Urinary bladder (tissue), 4 donors: ENCODE results near the gene MYOF. TPM values are rescaled to one million over a fixed set of nuclear protein-coding genes. Genes with fewer than 3 reads are reported as not detected.

Source experiments
- DNase-seq: peaks from one replicate; pipeline ENCODE4 v3.0.0-alpha.2; 2015; ENCODE audit errors: extremely low spot score
- H3K27ac ChIP-seq: one replicate; pipeline ENCODE4 v1.5.1; 2013; ENCODE audit warnings: low read depth, mild to moderate bottlenecking, moderate library complexity
- H3K36me3 ChIP-seq: one replicate; pipeline ENCODE4 v1.6.1; 2013; ENCODE audit warnings: mild to moderate bottlenecking, moderate library complexity; ENCODE audit not compliant: insufficient read depth
- H3K4me1 ChIP-seq: one replicate; pipeline ENCODE4 v1.6.1; 2013; ENCODE audit warnings: mild to moderate bottlenecking, moderate library complexity; ENCODE audit not compliant: insufficient read depth
- H3K4me3 ChIP-seq: one replicate; pipeline ENCODE4 v1.5.1; 2013; ENCODE audit warnings: low read depth, low read length
- WGBS: extraction: QIAGEN DNeasy Blood & Tissue Kit; methylation state at CpG from one replicate; pipeline ENCODE4 v1.1.7; 2013; 5-methylcytosine and 5-hydroxymethylcytosine counted together
- polyA plus RNA-seq: library from polyadenylated mRNA; stranded (reverse); fragments of 200-250 nt; gene quantifications from one replicate; pipeline ENCODE4 v1.2.3, GENCODE V29; 2013
- total RNA-seq: library from RNA; depleted of rRNA; stranded (reverse); fragments of >200 nt; gene quantifications from one replicate; pipeline ENCODE4 v1.2.3, GENCODE V29; 2014
- donor health status: healthy with polysubstance abuse.
- donor health status: healthy.

MYOF gene
- total and polyA plus RNA-seq, 2 donors: 61.3 to 99.1 TPM

DNA sequence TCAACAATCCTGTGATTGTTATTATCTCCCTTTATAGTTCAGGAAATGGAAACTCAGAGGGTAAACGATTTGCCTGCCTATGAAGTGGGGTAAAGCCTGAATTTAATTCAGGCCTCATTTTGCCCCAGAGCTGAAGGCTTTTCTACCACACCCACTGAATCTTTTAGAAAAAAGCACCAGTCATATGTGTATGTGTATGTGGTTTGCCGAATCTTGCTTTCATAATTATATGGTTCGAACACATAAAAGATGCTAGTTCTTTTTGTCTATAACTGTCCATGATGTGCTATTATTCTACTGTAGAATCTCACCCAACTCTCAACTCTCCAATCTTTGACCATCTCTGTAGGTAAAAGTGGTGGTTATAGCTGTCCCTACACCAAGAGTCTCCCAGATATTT is 83.6 kb downstream of the MYOF start:
- no peaks in the 10 kb centered on the region for H3K4me1 ChIP-seq
- no peak overlapping the region for H3K4me3 ChIP-seq
- peaks cover 7% of the 10 kb centered on the region for H3K36me3 ChIP-seq
- no peak for DNase-seq
- 78% methylated on average over 3 of the region's 3 CpGs for WGBS
- no peak overlapping the region for H3K27ac ChIP-seq

DNA sequence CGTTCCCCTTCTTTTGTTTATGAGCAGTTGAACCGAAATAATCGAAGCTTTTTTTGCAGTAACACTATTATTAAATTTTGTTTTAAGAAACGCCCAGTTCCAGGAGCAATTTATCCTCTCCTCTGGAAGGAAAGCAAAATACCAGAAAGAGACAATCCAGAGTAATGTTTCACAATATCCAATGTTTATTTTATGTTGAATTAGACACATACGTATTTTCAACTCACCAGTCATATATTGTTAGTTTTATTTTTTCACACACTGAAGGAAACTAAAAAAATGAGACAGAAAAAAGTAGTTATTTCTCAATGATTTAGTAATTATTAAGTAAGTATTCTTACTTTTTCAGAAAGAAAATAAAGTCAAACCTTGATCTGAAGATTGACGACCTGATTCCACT is 85.1 kb downstream of the MYOF start:
- Histone ChIP-seq H3K4me3 (no peak overlapping the region), H3K27ac (no peak overlapping the region), H3K36me3 (peaks cover 5% of the 10 kb centered on the region), H3K4me1 (no peaks in the 10 kb centered on the region)
- no peak for DNase-seq
- WGBS: 41% methylated on average over 6 of the region's 6 CpGs

DNA sequence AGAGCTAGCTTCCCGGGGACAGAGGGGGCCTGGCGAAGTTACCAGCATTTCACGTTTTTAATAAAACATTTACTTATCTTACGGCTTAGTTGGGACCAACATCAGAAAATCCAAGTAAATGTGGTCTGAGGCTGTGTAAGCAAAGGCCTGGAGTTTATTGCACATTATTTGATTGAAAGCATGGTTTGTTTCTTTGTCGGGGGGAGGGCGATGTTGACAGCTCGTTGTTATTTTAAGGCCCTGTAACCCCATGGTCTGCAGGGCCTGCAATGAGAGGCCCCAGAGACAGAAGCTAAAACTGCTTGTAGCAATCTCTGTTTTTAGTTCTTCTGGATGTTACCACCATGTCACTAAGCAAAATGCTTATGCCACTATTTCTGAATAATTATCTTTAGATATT is 88.9 kb downstream of the MYOF start:
- H3K27ac ChIP-seq: no peak overlapping the region
- DNase-seq: no peak
- peaks cover 4% of the 10 kb centered on the region for H3K36me3 ChIP-seq
- H3K4me3 ChIP-seq: no peak overlapping the region
- WGBS: 48% methylated on average over 7 of the region's 7 CpGs
- H3K4me1 ChIP-seq: no peaks in the 10 kb centered on the region

DNA sequence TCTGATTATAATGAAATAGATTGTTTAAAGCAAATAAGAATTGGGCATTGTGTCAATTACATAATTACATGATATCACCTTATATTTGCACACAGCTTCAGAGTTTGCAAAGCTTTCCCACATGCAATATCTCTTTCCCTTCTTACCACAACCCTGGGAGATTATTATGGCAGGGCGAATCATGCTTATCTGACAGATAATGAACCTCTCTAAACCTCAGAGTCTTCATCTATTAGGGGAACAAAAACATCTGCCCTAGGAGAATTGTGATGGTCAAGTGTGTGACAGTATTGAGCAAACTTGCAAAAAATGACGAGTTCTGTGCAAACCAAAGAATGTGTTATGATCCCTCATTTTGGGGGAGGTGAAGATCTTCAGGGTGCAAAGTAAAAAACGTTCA is 90.0 kb downstream of the MYOF start:
- WGBS: 66% methylated on average over 3 of the region's 3 CpGs
- Histone ChIP-seq H3K4me1 (no peaks in the 10 kb centered on the region), H3K4me3 (no peak overlapping the region), H3K36me3 (peaks cover 2% of the 10 kb centered on the region), H3K27ac (no peak overlapping the region)
- DNase-seq: no peak

DNA sequence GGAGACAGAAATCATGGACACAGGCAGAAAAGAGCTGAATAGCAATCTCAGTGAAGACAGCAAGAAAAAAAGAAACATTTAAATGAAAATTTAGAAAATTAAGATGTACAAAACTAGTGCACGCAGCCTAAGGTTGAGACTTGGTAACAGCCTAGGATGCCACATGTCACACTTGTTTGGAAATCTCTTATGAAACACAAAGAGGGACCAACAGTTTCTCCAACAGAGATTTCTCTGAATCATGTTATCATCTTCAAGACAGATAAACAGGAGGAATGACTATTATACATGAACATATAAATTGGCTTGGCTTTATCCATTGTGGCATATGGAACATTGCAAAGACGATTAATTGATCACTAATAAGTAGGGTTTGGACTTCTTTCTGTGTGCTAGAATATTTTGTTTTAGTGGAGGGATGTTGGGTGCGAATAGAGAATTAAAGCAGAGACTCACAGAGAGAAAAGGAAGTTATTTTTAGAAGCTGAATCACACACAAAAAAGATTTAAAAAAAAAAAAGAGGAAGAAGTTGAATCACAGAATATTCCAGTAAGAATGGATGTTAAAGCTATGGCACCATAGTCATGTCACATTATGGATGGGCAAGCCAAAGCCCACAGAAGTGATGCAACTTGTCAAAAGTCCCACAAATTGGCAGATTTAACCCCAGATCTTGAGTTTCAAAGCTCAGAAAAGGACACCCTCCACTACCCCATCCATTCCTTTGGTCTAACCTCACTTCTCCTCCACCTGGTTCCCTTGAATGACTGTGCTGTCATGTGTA is 91.6 kb downstream of the MYOF start:
- H3K4me3 ChIP-seq: no peak overlapping the region
- H3K27ac ChIP-seq: no peak overlapping the region
- no peak for DNase-seq
- no peaks in the 10 kb centered on the region for H3K4me1 ChIP-seq
- 82% methylated on average over 3 of the region's 3 CpGs for WGBS
- H3K36me3 ChIP-seq: no peaks in the 10 kb centered on the region

DNA sequence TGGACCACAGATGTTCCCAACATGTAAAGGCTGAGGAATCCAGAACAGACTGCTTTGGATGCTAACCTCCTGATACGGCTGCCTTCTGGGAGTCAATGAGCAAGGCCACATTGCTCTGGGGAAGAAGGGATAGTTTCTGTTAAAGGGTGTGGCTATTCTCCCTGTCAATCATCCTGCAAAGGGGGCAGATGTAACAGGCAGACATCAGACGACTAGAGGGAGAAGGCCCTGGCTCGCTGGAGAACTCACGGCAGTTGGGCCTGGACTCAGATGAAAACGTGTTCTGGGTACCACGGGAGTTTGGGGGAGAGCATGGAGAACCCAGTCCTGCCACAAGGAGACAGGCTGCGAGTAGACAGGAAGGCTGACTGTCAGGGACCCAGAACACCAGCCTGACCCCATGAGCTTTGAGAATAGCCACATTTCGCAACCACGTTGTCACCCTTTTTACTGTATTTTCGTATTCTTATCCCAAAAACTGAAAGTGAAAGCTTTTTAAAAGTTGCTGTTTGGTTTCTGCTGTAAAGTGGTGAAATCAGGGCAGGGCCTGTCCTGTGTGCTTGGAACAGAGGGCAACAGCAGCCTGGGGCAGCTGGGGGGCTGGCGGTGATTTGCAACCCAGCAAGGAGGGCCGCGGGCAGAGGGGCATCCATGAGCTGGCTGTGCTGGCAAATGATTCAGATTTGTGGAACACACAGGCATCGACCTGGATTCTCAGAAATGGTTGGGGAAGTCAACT is 95.3 kb downstream of the MYOF start:
- no peak for DNase-seq
- no peak overlapping the region for H3K4me3 ChIP-seq
- H3K4me1 ChIP-seq: no peaks in the 10 kb centered on the region
- H3K36me3 ChIP-seq: no peaks in the 10 kb centered on the region
- H3K27ac ChIP-seq: no peak overlapping the region
- WGBS: 77% methylated on average over 14 of the region's 14 CpGs

DNA sequence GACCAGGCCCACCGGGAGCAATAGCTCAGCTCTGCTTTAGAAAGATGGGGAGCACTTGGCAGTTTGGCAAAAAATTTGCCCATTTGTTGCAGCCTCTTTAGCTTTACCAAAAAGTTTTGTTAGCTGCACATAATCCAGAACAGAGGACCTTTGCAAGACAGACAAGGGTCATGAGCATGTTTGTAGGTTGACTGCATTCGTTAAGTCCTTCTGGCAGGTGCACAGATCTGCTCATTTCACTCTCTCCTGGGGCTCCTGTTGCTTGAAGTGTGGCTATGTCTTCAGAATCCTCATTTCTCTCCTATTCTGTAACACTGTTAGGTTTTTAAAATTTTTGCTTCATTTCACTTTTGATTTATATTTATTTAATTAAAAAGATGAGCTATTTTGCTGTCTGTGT is 96.8 kb downstream of the MYOF start:
- H3K4me1 ChIP-seq: no peaks in the 10 kb centered on the region
- WGBS: 98% methylated on average over 2 of the region's 2 CpGs
- H3K27ac ChIP-seq: no peak overlapping the region

DNA sequence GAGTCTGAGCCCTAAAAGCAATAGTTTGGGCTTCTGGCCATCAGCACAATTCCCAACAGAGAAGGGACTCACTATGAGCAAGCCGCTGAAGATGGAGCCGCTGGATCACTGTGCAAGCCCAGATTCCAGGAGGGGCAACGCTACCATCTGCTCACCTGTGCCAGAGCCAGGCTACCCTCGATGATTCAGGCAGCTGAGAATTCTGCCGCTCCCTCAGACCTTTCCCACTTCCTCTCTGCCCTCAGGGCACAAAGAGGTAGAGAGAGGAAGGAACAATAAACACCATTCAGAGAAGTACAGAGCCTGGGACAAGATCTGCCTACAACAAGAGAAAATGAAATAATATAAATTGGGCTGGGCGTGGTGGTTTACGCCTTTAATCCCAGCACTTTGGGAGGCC is 98.1 kb downstream of the MYOF start:
- DNase-seq: no peak
- Histone ChIP-seq H3K36me3 (no peaks in the 10 kb centered on the region), H3K4me1 (no peaks in the 10 kb centered on the region), H3K4me3 (no peak overlapping the region), H3K27ac (peak overlapping the region; percentile 24)
- WGBS: 86% methylated on average over 7 of the region's 7 CpGs

More for the DNA sequence above, 96.8 kb downstream of the MYOF start:
- DNase-seq: no peak
- Histone ChIP-seq H3K4me3 (no peak overlapping the region), H3K36me3 (no peaks in the 10 kb centered on the region)

DNA sequence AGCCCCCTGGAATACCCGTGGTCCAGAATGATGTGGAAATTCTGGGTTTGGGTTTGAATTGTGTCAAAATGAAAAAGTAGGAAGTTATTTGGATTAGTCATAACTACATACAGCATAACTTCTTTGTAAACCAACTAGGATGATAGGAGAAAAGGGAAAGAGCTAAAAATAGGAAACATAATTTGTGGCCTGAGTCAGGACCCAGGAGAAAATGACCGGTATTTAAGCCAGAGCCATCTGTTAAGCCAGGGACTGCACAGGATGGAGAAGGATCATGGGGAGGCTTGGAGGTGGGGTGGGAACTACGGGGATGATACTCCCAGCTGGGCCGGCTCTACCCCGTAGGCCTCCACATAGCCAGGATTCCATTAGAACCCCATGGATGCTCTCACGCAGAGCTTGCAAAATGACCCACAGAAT is 98.6 kb downstream of the MYOF start:
- H3K27ac ChIP-seq: peak overlapping the region; percentile 24
- 43% methylated on average over 6 of the region's 6 CpGs for whole genome bisulfite sequencing
- no peaks in the 10 kb centered on the region for H3K36me3 ChIP-seq
- H3K4me3 ChIP-seq: no peak overlapping the region
- DNase-seq: no peak
- H3K4me1 ChIP-seq: no peaks in the 10 kb centered on the region

DNA sequence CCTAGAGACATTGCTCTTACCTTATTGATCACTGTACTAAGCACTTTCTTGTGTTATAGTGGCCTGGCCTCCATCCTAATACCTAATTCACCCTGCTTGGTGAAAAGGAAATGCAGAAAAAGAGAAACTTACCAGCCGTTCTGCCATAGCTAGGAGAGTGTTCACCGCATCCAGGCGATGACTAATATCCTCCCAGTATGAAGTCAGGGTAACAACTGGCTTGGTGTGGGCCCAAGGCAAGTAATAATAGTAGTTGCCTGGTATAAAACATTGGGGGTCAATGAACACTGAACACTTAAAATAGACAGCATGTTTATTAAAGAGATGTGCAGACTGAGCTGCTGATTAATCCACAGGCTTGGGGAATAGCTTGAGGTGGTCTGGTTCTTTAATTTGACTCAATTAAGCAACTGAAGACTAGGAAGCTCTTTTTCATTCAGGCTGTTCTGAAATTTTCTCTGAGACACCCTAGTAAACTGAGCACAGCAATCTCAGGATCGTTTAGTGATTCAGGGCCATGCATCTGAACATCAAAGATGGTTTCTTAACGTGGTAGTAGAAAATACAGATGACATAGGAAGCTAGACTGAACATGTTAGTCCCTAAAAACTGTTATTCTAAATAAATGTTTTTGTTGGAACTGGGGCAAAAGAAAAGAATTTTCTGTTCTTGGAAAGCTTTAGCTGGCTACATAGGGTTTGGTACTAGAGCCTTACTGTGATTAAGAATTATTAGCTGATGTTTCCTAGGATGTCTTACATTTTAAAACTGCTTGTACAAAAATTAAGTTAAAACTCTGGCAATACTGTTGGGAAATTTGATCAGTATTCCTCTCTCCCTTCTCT is 102.2 kb downstream of the MYOF start:
- no peaks in the 10 kb centered on the region for H3K4me1 ChIP-seq
- peaks cover 3% of the 10 kb centered on the region for H3K36me3 ChIP-seq
- H3K4me3 ChIP-seq: no peak overlapping the region
- 70% methylated on average over 5 of the region's 5 CpGs for WGBS
- peak; percentile 26 for DNase-seq
- H3K27ac ChIP-seq: no peak overlapping the region

DNA sequence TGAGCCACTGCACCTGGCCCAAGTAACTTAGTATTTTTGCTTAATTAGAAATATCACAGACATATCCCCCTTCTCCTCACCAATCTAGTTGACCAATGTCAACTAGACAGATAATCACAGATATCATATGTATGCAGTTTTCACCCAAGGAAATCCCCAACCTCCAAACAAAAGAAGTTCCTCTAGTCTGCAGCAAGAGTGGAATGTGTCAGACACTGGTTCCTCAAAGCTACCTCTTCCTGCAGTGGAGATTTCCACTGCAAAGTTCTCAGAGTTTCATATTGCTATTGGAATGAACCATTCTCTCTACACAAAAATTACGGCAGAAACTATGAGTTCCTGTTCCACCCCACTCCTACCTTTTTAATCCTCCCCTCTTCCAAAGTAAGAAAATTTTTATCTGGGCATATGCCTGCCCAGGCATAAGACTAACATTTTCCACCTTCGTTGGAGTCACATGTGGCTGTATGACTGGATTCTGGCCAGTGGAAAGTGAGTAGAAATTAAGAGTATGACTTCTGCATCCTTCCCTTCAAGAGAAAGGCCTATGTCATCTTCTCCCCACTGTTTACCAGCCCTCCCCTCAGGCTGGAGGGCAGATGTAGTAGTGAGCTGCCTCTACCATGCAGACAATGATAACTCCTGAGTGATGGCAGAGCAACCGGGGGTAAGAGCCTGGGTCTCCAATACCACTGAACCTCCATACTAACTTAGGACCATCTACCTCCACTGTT is 103.0 kb downstream of the MYOF start:
- no peak for DNase-seq

DNA sequence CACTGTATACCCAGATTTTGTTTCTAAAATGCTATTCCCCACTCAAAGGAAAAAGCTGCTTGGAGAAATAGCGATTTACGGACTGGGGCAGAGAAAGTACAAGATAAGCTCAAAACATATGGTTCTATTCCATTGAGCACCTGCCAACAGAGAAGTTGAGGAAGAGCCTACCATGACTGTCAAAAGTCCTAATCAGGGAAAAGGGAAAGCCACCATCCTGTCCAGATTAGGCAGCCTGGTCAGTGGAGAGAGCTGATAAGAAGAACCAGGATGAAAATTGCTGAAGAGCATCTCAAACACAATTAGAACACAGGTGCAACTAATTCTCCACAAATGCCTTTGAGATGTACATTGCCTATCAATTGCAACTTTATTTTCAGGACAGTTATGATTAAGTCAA is 104.1 kb downstream of the MYOF start:
- Histone ChIP-seq H3K36me3 (peaks cover 4% of the 10 kb centered on the region), H3K4me3 (no peak overlapping the region), H3K27ac (no peak overlapping the region), H3K4me1 (no peaks in the 10 kb centered on the region)
- WGBS: 89% methylated on average over 2 of the region's 2 CpGs
- DNase-seq: no peak

More for the DNA sequence above, 103.0 kb downstream of the MYOF start:
- Histone ChIP-seq H3K4me3 (no peak overlapping the region), H3K36me3 (peaks cover 3% of the 10 kb centered on the region), H3K27ac (no peak overlapping the region), H3K4me1 (no peaks in the 10 kb centered on the region)
- WGBS: 78% methylated on average over 3 of the region's 3 CpGs
